GM18520 (cell line): ENCODE data around the gene NUP93.
"Not testable (repeated sequence)": the region's sequence is repeated elsewhere in the genome, so short reads cannot be mapped to it uniquely, and the experiment has no call there.

Experiments
- ATAC-seq: cut with Tn5 transposase; IDR thresholded peaks from one replicate; pipeline ENCODE4 v1.9.1; 2021; ENCODE audit not compliant: unreplicated experiment

The NUP93 gene

DNA sequence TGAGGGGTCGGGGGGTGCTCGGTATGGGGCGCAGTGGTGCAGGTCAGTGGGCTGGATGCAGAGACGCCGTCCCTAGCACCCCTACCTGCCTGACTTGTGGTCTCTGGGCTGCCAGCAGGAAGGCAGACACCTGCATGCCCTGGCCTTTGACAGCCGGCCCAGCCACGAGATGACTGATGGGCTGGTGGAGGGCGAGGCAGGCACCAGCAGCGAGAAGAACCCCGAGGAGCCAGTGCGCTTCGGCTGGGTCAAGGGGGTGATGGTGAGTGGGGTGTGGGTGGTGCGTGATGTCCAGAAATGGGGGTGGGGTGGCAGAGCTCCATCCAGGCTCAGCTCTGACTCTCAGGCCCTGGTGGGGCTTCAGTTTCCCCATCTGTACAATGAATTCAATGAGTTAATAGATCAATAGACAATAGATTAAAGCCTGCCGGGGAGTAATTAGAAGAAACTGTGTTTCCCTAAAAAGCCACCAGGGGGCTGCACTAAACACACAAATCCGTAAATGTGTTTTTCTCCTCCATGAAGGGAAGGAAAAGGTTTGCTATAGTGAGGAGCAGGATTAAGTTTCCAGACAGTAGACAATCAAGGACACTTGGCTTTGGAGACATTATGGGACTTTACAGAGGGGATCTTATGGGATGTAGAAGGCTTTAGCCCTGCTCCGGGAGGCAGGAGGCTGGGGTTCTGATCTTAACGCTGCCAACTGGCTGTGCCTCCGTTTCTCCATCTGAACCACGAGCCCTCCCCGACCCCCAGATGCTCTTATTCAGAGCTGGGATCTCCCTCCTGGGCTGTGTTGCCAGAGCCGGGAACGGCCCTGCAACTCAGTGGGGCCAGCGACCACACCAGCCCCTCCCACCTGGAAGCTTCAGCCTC lies 137.3 kb downstream of the NUP93 start:
- no peak for ATAC-seq

DNA sequence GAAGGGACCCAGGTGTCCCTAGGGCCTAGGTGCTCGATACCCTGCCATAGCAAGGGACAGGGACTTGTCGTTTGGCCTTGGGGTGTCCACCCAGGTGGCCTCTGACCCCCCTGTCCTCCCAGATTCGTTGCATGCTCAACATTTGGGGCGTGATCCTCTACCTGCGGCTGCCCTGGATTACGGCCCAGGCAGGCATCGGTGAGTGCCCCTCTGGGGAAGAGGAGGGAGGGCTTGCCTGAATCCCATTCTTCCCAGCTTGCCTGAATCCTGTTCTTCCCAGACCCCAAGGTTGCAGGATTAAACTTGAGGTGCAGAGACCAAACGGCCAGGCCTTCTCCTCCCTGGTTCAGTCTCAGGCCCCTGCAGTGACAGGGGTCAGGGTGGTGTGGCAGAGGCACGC lies 138.2 kb downstream of the NUP93 start:
- ATAC-seq, result no peak

DNA sequence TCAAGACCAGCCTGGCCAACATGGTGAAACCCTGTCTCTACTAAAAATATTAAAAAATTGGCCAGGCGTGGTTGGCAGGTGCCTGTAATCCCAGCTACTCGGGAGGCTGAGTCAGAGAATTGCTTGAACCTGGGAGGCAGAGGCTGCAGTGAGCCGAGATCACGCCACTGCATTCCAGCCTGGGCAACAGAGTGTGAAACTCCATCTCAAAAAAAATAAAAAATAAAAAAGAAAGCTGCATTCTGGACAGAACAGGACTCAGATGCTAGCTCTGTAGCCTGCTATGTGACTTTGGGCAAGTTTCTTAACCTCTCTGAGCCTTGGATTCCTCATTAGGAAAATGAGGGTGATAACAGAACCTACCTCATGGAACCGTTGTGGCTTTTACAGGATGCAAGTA lies 138.8 kb downstream of the NUP93 start:
- ATAC-seq, result not testable (repeated sequence)

DNA sequence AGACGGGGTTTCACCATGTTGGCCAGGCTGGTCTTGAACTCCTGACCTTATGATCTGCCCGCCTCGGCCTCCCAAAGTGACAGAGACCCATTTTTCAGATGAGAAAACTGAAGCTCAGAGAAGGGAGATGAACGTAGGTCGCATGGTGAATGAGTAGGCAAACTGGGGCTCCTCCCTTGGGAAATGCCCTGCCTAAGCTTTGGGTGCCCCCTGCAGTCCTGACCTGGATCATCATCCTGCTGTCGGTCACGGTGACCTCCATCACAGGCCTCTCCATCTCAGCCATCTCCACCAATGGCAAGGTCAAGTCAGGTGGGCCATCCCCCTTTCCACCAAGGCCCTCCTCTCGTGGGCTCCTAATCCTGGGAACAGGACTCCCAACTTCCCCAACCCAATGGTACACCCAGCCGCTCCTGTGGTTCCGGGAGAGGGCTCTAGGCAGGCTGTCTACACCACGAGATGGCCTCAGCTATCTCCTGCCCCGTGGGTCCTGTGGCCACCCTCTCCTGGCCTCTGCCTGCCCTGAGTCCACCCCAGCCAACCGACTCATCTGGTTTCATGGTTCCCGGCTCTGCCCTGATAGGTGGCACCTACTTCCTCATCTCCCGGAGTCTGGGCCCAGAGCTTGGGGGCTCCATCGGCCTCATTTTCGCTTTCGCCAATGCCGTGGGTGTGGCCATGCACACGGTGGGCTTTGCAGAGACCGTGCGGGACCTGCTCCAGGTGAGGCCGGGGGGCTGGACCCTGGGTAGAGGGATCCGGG lies 139.8 kb downstream of the NUP93 start:
- no peak for ATAC-seq

DNA sequence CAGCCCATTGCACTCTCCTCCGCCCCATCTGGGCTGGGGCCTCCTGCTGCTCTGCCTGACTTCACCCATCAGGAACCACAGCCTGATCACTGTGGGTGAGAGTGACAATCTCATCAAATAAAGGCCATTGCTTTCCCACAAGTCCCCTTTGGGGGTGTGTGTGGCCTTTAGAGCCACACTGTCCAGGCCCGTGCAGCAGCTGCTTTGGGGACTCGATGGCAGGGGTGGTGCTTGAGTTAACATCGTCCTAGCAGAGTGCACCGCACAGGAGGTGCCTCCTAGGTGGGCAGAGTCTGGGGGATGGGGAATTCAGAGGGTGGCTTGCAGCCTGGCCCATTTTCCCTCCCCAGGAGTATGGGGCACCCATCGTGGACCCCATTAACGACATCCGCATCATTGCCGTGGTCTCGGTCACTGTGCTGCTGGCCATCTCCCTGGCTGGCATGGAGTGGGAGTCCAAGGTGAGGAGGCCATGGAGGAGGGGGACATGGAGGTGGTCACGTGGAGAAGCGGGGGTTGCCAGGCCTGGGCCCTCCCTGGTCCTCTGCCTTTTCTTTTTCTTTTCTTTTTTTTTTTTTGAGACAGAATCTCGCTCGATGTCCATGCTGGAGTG lies 140.5 kb downstream of the NUP93 start:
- ATAC-seq, result no peak

DNA sequence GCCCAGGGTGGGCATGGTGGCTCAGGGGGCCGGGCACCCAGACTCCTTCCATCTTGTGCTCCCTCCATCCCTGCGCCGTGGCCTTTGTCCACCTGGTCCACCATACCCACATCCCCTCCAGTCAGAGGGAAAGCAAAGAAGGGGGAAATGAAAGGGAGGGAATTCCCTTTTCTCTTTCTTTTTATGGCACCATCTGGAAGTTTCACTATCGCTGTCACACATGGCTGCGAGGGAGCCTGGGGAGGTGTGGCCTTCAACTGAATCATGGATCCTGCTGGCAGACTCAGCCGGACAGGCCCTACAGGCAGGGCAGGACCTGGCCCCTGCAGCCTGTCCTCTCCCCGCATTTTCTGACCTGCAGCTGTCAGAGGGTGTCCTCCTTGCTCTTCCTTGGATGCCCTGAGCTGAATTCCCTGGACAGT lies 141.3 kb downstream of the NUP93 start:
- no peak for ATAC-seq

DNA sequence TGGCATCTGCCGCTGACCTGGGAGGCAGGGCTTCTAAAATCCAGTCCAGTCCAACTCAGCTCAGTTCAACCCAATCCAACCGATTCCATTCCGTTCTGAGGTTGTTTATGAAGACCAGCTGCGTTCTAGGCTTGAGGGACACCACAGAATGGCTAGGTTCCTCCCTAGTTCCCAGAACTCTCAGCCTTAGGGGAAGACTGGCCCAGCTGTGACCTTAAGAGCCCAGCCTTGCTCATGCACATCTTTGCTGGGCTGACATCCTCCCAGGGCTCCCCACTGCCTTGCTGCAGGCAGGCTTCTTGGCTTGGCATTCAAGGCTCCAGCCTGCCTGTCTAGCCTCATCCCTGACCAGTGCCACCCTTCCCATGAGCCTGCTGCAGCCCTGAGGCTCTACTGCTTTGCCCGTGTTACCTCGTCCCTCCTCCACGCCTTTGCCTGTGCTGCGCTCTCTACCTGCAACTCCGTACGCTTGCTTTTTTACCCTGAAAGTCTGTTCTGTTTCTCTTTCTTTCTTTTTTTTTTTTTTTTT lies 143.0 kb downstream of the NUP93 start:
- no peak for ATAC-seq

DNA sequence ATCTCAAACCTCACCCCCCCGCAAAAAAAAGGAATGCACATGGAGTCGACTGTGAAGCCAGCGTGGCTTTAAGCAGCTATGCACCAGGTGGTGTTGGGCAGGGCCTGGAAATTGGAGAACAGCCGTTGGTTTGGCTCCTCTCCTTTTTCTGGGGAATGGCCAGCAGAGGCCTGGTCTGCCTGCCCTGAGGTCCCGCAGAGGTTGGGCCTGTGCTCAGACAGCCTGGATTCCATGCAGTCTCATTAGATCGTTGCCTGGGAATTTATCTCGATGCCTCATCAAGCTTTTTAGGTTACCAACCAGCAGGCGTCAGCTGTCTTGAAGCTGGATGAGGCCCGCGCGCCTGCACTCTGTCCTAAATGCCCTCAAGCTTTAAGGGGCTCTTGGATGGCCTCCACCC lies 144.9 kb downstream of the NUP93 start:
- ATAC-seq, result no peak

DNA sequence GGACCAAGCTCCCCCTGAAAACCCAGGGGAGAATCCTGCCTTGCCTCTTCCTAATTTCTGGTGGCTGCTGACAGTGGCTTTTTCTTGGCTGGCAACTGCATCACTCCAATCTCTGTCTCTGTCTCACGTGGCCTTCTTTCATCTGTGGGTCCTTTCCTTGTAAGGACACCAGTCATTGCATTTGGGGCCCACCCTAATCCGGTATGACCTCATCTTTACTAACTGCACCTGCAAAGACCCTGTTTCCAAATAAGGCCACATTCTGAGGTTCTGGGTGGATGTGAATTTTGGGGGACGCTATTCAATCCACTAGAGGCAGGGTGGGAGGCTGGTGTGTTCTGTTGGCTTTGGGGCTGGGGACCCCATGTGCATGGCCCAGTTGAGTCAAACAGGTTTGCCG lies 146.1 kb downstream of the NUP93 start:
- no peak for ATAC-seq

DNA sequence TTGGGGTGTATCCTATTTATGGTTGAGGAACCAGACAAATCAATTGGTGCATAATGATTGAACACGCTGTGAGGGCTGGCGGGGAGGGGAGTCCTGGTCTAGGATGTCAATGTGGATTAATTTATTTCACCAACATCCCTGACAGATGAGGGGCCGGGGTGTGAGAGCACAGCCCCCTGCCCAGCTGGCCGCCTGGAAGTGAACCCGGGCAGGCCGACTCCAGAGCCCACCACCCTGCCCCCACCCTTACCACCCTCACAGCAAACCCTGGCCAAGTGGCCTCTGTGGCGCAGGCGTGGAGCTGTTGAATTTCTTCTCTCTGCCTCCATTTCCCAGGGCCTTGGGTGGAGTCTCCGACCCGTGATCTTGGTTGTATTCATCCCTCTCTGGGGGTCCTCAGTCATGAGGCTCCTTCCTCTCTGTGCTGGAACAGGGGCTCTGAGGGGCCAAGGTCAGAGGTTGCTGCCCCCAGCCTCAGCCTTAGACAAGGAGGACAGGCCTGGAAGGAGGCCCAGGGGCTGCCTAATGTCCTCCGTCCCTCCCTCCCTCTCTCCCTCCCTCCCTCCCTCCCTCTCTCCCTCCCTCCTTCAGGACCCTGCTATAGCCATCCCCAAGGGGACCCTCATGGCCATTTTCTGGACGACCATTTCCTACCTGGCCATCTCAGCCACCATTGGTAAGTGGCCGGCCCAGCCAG lies 147.7 kb downstream of the NUP93 start:
- ATAC-seq, result no peak

DNA sequence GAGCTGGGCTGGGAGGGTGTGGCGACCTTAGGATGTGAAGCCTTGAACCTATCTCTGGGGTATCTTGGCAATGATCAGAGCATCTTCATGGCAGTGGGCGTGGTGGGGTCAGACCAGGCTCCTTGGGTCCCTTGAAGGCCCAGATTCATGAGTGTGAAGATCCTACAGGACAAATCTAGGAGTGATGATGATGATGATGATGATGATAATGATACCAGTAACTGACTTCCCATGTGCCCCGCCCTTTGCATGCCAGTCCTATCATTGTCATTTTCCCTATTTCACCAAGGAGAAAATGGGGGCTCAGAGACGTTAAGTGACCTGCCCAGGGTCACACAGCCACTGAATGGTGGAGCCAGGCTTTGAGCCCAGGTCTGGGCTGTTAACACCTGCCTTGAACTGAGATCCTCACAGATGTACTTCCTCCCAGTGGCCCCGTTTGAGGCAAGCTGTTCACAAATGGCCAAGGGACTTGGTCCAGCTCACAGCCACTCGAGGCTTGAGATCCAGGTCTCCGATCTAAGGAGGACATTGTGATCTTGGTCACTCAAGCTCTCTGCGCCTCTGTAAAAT lies 148.4 kb downstream of the NUP93 start:
- ATAC-seq, result no peak

DNA sequence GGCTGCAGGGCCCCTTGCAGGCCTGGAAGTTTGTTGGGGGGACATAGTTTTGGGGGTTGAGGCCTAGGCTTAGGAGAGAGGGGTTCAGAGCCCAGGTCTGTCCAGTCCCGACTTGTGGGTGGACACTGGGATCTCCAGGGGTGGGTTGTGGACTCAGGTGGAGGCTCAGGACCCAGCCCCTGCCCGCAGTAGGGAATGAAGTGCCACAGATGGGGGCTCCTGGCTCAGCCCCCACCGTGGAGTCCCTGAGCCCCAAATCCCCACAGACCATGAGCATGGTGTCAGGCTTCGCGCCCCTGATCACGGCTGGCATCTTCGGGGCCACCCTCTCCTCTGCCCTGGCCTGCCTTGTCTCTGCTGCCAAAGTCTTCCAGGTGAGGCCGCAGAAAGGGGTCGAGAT lies 149.3 kb downstream of the NUP93 start:
- ATAC-seq, result no peak

DNA sequence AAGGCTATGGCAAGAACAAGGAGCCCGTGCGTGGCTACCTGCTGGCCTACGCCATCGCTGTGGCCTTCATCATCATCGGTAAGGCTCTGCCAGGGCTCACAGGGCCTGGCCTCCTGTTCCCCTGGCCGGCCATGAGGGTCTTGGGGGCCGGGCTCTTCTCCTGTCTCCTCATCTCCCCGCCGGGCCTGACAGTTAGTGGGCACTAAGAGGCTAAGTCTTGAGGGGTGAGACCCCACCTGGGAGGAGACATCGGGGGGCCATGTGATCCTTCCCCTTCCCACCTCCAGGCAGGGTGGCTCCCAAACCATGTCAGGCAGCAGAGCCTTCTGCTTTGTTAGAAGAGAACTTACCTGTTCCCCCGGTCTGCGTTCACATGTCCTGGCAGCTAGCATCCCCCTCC lies 150.2 kb downstream of the NUP93 start:
- ATAC-seq, result no peak

DNA sequence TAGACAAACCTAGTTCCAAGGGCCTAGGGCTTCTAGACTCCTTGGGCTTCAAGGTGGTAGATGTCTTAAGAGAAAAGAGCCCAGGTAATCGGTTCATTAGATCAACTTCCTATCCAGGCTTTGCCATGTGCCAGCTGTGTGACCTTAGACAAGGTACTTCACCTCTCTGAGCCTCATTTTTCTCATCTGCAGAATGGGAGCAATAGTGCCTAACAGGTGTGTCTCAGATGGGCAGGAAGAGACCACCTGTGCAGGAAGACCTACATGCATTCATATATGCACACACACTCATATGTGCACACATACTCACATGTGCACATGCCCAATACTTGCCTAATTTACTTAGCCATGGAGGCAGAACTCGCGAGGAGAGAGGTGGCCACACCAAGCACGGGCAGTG lies 150.8 kb downstream of the NUP93 start:
- no peak for ATAC-seq

DNA sequence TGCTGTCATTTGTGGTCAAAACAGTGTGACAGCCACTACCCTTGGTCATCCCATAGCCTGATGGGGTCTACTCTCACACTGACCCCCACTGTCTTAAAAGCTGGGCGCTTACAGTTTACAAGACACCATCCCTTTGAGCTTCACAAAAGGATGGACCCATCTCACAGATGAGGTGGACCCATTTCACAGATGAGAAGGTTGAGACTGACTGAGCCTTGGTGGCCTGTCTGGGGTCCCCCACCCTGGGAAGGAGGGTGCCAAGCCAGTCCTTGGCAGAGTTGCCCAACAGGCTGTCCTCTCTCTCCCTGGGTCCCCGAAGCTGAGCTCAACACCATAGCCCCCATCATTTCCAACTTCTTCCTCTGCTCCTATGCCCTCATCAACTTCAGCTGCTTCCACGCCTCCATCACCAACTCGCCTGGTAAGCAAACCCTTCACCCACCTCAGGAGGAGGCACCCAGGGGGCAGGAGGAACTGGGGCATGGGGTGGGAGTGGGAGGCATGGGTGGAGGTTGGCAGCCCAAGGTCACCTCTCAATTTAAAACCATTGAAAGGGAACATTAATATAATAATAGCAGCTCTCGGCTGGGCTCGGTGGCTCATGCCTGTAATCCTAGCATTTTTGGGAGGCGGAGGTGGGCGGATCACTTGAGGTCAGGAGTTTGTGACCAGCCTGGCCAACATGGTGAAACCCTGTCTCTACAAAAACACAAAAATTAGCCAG lies 152.3 kb downstream of the NUP93 start:
- ATAC-seq, result no peak

DNA sequence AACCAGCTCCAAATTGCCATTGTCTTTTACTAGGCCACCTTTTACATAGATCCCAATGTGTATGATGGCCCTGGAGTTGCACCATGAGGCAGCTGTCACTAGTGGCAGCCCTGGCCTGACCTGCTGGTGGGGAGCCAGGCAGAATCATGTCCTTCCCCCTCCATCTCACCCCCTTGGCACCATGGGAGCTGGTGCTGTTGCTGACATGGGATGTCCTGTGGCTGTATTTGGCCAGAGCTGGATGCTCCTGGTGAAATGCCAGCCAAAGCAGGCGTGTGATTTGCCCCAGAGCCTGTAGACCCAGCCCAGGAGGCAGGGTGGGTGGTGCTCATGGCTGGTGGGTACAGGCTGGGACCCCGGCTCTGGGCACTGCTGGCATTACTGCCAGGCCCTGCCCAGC lies 153.7 kb downstream of the NUP93 start:
- no peak for ATAC-seq

DNA sequence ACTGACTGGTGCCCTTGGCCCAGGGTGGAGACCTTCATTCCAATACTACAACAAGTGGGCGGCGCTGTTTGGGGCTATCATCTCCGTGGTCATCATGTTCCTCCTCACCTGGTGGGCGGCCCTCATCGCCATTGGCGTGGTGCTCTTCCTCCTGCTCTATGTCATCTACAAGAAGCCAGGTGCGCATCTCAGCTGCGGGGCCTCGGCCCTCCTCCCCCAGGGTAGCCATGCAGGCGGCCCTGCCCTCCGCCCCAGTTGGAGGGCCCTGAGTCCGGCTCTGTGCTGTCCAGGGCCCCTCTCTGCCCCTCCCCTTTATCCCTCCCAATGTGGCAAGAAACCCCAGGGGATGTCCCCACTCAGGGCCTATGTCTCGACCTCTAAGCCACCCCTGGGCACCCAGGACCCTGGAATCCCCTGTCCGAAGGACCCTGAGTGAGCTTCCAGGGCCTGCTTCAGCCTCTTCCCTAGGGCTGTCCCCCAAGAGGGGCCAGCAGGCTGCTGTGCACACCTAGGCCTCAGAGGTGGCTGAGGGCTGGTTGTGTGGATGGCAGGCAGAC lies 154.2 kb downstream of the NUP93 start:
- no peak for ATAC-seq

DNA sequence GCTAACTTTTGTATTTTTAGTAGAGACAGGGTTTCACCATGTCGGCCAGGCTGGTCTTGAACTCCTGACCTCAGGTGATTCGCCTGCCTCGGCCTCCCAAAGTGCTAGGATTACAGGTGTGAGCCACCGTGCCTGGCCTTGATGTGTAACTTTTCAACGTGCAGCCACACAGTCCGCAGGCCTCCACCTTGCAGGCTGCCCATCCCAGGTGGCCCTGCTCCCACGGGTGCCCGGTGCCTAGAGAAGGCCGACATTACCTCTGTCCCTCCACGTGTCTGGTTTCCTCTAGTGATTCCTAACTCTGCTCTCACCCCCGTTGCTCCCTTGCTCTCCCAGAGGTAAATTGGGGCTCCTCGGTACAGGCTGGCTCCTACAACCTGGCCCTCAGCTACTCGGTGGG lies 155.0 kb downstream of the NUP93 start:
- not testable (repeated sequence) for ATAC-seq

DNA sequence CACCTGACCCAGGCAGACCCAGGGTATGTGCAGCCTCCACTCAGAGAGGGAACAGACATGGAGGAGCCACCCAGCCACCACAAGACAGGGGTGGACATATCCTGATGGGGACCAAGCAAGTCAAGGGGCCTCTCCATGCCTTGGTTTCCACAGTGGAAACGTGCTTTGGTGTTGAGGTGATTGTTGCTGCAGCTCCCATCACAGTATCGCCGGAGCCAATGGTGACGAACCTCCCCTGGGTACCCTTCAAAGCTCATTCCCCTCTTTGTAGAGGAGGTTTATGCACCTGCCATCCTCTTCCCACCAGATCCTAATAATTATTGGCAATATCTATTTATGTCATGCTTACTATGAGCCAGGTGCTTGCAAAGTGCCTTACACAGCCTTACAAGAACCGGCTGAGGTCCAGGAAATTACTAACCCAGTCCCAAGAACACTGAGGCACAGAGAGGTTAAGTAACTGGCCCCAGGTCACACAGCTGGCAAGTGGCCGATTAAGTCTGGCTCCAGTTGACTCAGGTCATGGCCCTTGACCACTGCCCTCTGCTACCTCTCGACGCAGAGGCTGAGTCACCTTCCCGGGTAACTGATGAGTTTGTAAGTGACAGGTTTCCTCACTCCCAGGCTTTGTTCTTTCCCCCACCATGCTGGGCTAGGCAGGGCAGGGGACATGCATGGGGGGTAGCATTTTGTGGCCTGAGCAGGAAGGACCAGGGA lies 155.7 kb downstream of the NUP93 start:
- no peak for ATAC-seq
